Testis (tissue), 3 donors: ENCODE data around the gene CNTN5. TPM values are rescaled to one million over a fixed set of nuclear protein-coding genes. Genes with fewer than 3 reads are reported as not detected.

Experiments used
- DNase-seq: peaks from one replicate; pipeline ENCODE4 v3.0.0-alpha.2; 2019
- H3K27ac ChIP-seq, 2 donors: fragments of 200-600 bp; sonication (generic); one replicate each; pipeline ENCODE4 v1.5.1; 2019
- H3K27me3 ChIP-seq: fragments of 200-600 bp; sonication (generic); one replicate; pipeline ENCODE4 v1.5.1; 2019
- H3K36me3 ChIP-seq: fragments of 200-600 bp; sonication (generic); one replicate; pipeline ENCODE4 v1.5.1; 2017; ENCODE audit warnings: low read depth; ENCODE audit errors: missing control alignments
- H3K4me1 ChIP-seq: fragments of 200-600 bp; sonication (generic); one replicate; pipeline ENCODE4 v1.5.1; 2019
- H3K4me3 ChIP-seq, 2 donors: fragments of 200-600 bp; sonication (generic); one replicate each; pipeline ENCODE4 v1.5.1; 2017 to 2019
- H3K9me3 ChIP-seq: fragments of 200-600 bp; sonication (generic); one replicate; pipeline ENCODE4 v1.5.1; 2017
- POLR2A ChIP-seq: fragments of 450-650 bp; IDR thresholded peaks from one replicate; pipeline ENCODE4 v1.6.1; 2017; ENCODE audit warnings: antibody characterized with exemption, mild to moderate bottlenecking, moderate library complexity
- WGBS, 2 donors: methylation state at CpG; one replicate each; pipeline ENCODE4 v1.1.5; 2018; 5-methylcytosine and 5-hydroxymethylcytosine counted together
- intact Hi-C: fragments of 100-400 bp; cut with DNase I; formaldehyde crosslinking; loops from one replicate; pipeline ENCODE4 v1.15.1; 2023; ENCODE audit warnings: low total_unique reads
- polyA plus RNA-seq: library from polyadenylated mRNA; stranded (reverse); fragments of 350-450 nt; fragmentation: Illumina TruSeq; extraction: RNeasy Lipid Tissue Mini Kit (QIAGEN cat#74804); gene quantifications from one replicate; pipeline ENCODE4 v1.2.3, GENCODE V29; 2014; ENCODE audit warnings: low read depth, low replicate concordance; ENCODE audit not compliant: insufficient read depth
- total RNA-seq, 2 donors: library from RNA; depleted of rRNA; stranded (reverse); fragments of >200 nt; gene quantifications; one replicate each; pipeline ENCODE4 v1.2.3, GENCODE V29; 2016
- TF ChIP-seq, protein P1 (sequence below), 3 experiments: fragments of 450-650 bp in 2 of 3; fragments of 200-600 bp in 1 of 3; sonication (generic) in 1 of 3; IDR thresholded peaks; one replicate each; pipeline ENCODE4 v1.5.1; 2016 to 2019; ENCODE audit warnings: antibody characterized with exemption in 3 of 3, mild to moderate bottlenecking in 2 of 3, moderate library complexity in 1 of 3

The CNTN5 gene
- total and polyA plus RNA-seq, 3 donors from 2014 or later = 0.55 to 0.99 (median 0.78) TPM

DNA sequence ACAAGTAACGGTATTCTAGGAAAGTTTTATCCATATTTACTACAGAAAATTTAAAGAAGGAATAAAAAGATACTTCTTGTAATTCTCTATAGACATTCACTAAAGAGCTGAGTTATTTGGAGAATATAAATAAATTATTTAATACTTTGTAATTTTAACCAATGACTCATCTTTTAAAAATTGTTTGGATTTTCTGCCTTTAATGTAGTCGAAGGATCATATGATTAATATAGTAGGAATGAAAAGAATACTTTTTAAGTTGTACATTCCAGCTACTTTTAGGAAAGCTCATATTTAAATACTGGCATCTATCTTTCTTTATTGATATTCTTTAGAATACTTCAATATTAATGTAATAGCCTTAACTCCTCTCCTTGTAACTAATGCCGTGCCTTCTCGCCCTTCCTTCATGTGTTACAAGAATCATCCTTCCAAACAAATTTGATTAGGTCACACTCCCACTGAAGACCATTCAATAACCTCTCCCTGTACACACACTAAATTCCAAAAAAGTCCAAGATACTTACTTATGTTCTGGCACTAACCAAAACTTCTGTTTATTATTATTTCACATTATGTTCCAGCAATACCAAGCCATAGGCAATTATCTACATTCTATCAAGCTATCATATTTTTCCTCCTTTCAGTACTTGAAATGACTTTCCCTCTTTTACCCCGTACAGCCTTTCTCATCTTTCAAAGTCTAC lies 501.9 kb downstream of the CNTN5 start:
- no peaks in the 10 kb centered on the region for H3K36me3 ChIP-seq
- H3K4me1 ChIP-seq = no peaks in the 10 kb centered on the region
- no peak overlapping the region for H3K27ac ChIP-seq
- no peaks in the 10 kb centered on the region for H3K9me3 ChIP-seq
- H3K27me3 ChIP-seq = no peaks in the 10 kb centered on the region
- intact Hi-C loops = no loop called here
- DNase-seq = no peak
- 91 to 92% methylated on average over 5 of the region's 5 CpGs for WGBS, 2 donors
- TF ChIP-seq POLR2A = no peak
- TF ChIP-seq, protein P1, sequence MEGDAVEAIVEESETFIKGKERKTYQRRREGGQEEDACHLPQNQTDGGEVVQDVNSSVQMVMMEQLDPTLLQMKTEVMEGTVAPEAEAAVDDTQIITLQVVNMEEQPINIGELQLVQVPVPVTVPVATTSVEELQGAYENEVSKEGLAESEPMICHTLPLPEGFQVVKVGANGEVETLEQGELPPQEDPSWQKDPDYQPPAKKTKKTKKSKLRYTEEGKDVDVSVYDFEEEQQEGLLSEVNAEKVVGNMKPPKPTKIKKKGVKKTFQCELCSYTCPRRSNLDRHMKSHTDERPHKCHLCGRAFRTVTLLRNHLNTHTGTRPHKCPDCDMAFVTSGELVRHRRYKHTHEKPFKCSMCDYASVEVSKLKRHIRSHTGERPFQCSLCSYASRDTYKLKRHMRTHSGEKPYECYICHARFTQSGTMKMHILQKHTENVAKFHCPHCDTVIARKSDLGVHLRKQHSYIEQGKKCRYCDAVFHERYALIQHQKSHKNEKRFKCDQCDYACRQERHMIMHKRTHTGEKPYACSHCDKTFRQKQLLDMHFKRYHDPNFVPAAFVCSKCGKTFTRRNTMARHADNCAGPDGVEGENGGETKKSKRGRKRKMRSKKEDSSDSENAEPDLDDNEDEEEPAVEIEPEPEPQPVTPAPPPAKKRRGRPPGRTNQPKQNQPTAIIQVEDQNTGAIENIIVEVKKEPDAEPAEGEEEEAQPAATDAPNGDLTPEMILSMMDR (IDR thresholded peaks at IDR 0.05) = no peak
- H3K4me3 ChIP-seq = no peak overlapping the region

DNA sequence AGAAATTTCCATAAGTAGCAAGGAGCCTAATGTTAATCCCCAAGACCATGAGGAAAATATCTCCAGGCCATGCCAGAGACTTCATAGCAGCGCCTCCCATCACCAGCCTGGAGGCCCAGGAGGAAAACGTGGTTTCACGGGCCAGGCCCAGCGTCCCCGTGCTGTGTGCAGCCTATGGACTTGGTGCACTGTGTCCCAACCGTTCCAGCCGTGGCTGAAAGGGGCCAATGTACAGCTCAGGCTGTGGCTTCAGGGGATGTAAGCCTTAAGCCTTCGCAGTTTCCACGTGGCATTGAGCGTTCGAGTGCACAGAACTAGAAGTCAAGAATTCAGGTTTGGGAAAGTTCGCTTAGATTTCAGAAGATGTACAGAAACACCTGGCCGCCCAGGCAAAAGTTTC lies 510.7 kb downstream of the CNTN5 start:
- TF ChIP-seq, protein P1 (IDR thresholded peaks at IDR 0.05) = no peak
- TF ChIP-seq POLR2A = no peak
- Histone ChIP-seq H3K4me3 (no peak overlapping the region), H3K27me3 (no peaks in the 10 kb centered on the region), H3K36me3 (no peaks in the 10 kb centered on the region), H3K4me1 (no peaks in the 10 kb centered on the region), H3K27ac (no peak overlapping the region), H3K9me3 (no peaks in the 10 kb centered on the region)
- WGBS, 2 donors = 82 to 88% methylated on average over 13 of the region's 13 CpGs
- intact Hi-C loops = no loop called here
- no peak for DNase-seq

DNA sequence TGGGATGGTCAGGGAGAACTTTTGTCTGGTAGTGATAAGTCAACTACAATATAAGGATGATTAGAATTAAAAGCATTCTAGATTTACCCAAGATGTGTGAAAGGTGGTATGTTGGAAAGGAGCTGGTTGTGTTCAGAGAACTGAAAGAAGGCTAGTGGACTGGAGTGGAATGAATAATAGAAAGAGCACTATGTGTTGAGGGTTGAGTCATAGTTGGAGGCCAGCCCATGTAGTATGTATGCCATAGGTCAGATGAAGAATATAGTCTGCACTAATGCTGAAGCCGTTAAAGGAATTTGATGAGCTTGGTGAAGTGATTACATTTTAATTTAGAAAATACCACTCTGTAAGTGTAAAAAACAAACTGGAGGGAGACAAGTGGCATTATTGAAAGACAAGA lies 514.1 kb downstream of the CNTN5 start:
- no peak for DNase-seq
- H3K4me3 ChIP-seq = no peak overlapping the region
- intact Hi-C loops = no loop called here
- TF ChIP-seq POLR2A = no peak
- TF ChIP-seq, protein P1 (IDR thresholded peaks at IDR 0.05) = no peak
- 77 to 89% methylated on average over 1 of the region's 1 CpG for WGBS, 2 donors
- H3K36me3 ChIP-seq = no peaks in the 10 kb centered on the region
- no peaks in the 10 kb centered on the region for H3K27me3 ChIP-seq
- no peaks in the 10 kb centered on the region for H3K9me3 ChIP-seq
- no peaks in the 10 kb centered on the region for H3K4me1 ChIP-seq
- H3K27ac ChIP-seq = no peak overlapping the region

DNA sequence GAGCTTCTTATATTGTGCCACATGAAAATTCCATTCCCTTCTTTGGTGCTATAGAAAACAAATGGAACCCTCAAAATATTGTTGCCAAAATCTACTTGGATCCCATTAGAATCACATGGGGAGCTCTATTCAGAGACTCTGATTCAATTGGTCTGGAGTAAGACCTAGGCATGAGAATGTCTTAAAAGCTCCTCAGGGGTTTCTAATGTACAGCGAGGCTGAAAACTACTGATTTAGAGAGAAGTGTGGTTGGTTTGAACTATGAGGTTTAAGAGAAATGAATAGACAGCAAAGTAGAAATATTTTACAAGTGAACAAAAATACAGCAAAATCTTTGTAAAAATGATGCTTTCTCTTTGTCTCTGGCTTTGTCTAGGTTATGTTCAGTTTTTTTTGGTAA lies 514.7 kb downstream of the CNTN5 start:
- no peak overlapping the region for H3K27ac ChIP-seq
- H3K27me3 ChIP-seq = no peaks in the 10 kb centered on the region
- no peaks in the 10 kb centered on the region for H3K9me3 ChIP-seq
- H3K4me3 ChIP-seq = no peak overlapping the region
- no peaks in the 10 kb centered on the region for H3K36me3 ChIP-seq
- intact Hi-C loops = no loop called here
- no peak for DNase-seq
- WGBS, 2 donors = 56 to 87% methylated on average over 1 of the region's 1 CpG
- TF ChIP-seq, protein P1 (IDR thresholded peaks at IDR 0.05) = no peak
- TF ChIP-seq POLR2A = no peak
- no peaks in the 10 kb centered on the region for H3K4me1 ChIP-seq

DNA sequence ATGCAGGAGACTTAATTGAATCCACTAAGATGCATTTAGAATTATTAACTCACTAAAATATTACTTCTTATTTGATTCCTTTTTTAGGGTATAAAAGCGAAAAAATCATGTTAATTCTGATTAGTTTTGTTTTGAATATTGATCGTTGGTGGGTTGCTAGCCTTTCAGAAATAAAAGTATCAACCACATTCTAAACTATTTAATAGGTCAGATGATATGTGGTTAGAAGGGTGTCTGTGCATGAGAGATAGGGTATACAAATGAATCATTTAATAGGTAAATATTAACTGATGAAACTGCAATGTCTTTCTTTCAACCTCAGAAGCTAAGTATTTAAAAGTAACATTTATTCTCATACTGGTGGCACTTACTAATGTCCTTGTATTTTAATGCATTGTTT lies 515.1 kb downstream of the CNTN5 start:
- intact Hi-C loops = no loop called here
- 45 to 94% methylated on average over 2 of the region's 2 CpGs for WGBS, 2 donors
- H3K4me1 ChIP-seq = no peaks in the 10 kb centered on the region
- H3K27ac ChIP-seq = no peak overlapping the region
- no peaks in the 10 kb centered on the region for H3K36me3 ChIP-seq
- no peak overlapping the region for H3K4me3 ChIP-seq
- H3K27me3 ChIP-seq = no peaks in the 10 kb centered on the region
- H3K9me3 ChIP-seq = no peaks in the 10 kb centered on the region
- no peak for DNase-seq
- no peak for TF ChIP-seq POLR2A
- TF ChIP-seq, protein P1 (IDR thresholded peaks at IDR 0.05) = no peak
